ENCODE measurements around the gene WDR18.
"Not testable (repeated sequence)": the region's sequence is repeated elsewhere in the genome, so short reads cannot be mapped to it uniquely, and the experiment has no call there.

The WDR18 gene

DNA sequence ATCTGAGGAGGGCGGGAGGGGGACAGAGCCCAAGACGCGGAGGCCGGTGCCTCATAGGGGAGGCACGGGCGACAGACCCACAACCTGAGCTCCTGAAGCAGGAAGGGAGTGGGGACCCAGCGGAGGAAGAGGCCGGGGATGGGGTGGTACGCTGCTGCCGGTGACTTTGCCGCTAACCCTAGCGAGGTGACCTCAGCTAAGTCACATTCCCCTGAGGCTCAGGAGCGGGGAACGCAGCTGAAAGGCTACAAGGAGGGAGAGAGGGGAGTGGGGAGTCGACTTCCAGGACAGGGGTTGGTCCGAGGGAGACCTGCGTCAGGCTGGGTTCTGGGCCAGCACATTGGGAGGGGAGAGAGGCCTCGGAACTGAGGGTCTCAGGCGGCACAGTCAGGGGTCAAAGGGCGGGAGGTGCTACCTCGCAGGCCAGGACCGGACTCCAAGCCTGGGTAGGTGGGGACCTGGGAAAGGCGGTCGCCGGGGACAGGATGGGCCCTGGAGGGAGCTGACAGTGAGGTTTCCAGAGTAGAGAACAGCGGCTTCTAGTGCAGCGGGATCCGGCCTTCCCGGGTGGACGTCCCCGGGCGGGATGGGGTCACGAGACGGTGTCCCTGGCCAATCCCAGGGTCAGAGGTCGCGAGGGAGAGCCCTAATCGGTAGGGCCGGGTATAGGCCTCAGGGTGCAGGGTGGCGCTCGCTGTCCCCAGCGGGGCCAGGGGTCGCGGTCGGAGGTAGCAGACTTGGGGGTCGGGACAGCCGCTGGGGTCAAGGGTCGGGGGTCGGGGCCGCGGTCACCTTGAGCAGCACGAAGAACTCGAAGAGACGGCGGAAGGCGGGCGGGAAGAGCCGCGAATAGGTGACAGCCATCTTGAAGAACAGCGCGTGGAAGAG is 36.1 kb downstream of the WDR18 start:
- Histone ChIP-seq H3K27ac (ENCODE audit: low read depth, low read length) (peak overlapping the region; percentile 73), H3K9me3 (ENCODE audit: control insufficient read depth, insufficient read depth, low read depth, low read length) (no peaks in the 10 kb centered on the region), H3K9ac (ENCODE audit: low read length) (peak overlapping the region; percentile 91), H3K4me1 (ENCODE audit: control insufficient read depth, insufficient read depth, low read length) (peaks cover 40% of the 10 kb centered on the region), H3K27me3 (ENCODE audit: control insufficient read depth, insufficient read depth, low read length) (no peaks in the 10 kb centered on the region), H3K36me3 (ENCODE audit: control insufficient read depth, insufficient read depth, low read length) (no peaks in the 10 kb centered on the region), H3K4me3 (ENCODE audit: low read depth, low read length) (peak overlapping the region; percentile 95)

GRCh38 chr19:1020868-1021425 is 36.8 kb downstream of the WDR18 start, which contains the start of gene TMEM259:
Gene TMEM259, minus strand, starts transcription at chr19:1021123. Its CDS starts 127 bp downstream, at chr19:1020996.
- Histone ChIP-seq H3K27me3 (ENCODE audit: control insufficient read depth, insufficient read depth, low read length) (no peaks in the 10 kb centered on the region), H3K9ac (ENCODE audit: low read length) (peak within 1 kb of the TSS; percentile 91), H3K4me3 (ENCODE audit: low read depth, low read length) (peak within 1 kb of the TSS; percentile 95), H3K27ac (ENCODE audit: low read depth, low read length) (peak within 1 kb of the TSS; percentile 98), H3K9me3 (ENCODE audit: control insufficient read depth, insufficient read depth, low read depth, low read length) (no peaks in the 10 kb centered on the region), H3K4me1 (ENCODE audit: control insufficient read depth, insufficient read depth, low read length) (peaks cover 37% of the 10 kb centered on the region), H3K36me3 (ENCODE audit: control insufficient read depth, insufficient read depth, low read length) (no peaks in the 10 kb centered on the region)

DNA sequence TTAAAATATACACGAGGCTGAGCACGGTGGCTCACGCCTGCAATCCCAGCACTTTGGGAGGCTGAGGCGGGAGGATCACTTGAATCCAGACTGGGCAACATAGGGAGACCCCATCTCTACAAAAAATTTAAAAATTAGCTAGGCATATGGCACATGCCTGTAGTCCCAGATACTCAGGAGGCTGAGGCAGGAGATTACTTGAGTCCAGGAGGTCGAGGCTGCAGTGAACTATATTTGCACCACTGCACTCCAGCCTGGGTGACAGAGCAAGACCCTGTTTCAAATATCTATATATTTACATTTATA is 39.7 kb downstream of the WDR18 start:
- H3K9ac ChIP-seq (ENCODE audit: low read length); H3K27ac ChIP-seq (ENCODE audit: low read depth, low read length); H3K9me3 ChIP-seq (ENCODE audit: control insufficient read depth, insufficient read depth, low read depth, low read length); H3K27me3 ChIP-seq (ENCODE audit: control insufficient read depth, insufficient read depth, low read length); H3K4me3 ChIP-seq (ENCODE audit: low read depth, low read length); H3K36me3 ChIP-seq (ENCODE audit: control insufficient read depth, insufficient read depth, low read length): not testable (repeated sequence)
- peaks cover 13% of the 10 kb centered on the region for H3K4me1 ChIP-seq (ENCODE audit: control insufficient read depth, insufficient read depth, low read length)

- not testable (repeated sequence) for H3K4me3 ChIP-seq (ENCODE audit: low read depth, low read length); H3K9ac ChIP-seq (ENCODE audit: low read length); H3K4me1 ChIP-seq (ENCODE audit: control insufficient read depth, insufficient read depth, low read length); H3K9me3 ChIP-seq (ENCODE audit: control insufficient read depth, insufficient read depth, low read depth, low read length); H3K27me3 ChIP-seq (ENCODE audit: control insufficient read depth, insufficient read depth, low read length); H3K36me3 ChIP-seq (ENCODE audit: control insufficient read depth, insufficient read depth, low read length); H3K27ac ChIP-seq (ENCODE audit: low read depth, low read length)
Measured at GRCh38 chr19:1025080-1025479, 40.9 kb downstream of the WDR18 start.

GRCh38 chr19:1025960-1026782 is 42.0 kb downstream of the WDR18 start, which contains the start of gene CNN2:
Gene CNN2, plus strand, starts transcription at chr19:1026608. Its CDS starts 54 bp downstream, at chr19:1026662.
- Histone ChIP-seq H3K4me1 (ENCODE audit: control insufficient read depth, insufficient read depth, low read length) (peaks cover 3% of the 10 kb centered on the region; the same call in 1 of the 2 replicates), H3K4me3 (ENCODE audit: low read depth, low read length) (peak within 1 kb of the TSS; percentile 99), H3K27me3 (ENCODE audit: control insufficient read depth, insufficient read depth, low read length) (no peaks in the 10 kb centered on the region), H3K9me3 (ENCODE audit: control insufficient read depth, insufficient read depth, low read depth, low read length) (no peaks in the 10 kb centered on the region), H3K36me3 (ENCODE audit: control insufficient read depth, insufficient read depth, low read length) (peaks cover 14% of the 10 kb centered on the region), H3K27ac (ENCODE audit: low read depth, low read length) (peak within 1 kb of the TSS; percentile 100), H3K9ac (ENCODE audit: low read length) (peak within 1 kb of the TSS; percentile 100)

DNA sequence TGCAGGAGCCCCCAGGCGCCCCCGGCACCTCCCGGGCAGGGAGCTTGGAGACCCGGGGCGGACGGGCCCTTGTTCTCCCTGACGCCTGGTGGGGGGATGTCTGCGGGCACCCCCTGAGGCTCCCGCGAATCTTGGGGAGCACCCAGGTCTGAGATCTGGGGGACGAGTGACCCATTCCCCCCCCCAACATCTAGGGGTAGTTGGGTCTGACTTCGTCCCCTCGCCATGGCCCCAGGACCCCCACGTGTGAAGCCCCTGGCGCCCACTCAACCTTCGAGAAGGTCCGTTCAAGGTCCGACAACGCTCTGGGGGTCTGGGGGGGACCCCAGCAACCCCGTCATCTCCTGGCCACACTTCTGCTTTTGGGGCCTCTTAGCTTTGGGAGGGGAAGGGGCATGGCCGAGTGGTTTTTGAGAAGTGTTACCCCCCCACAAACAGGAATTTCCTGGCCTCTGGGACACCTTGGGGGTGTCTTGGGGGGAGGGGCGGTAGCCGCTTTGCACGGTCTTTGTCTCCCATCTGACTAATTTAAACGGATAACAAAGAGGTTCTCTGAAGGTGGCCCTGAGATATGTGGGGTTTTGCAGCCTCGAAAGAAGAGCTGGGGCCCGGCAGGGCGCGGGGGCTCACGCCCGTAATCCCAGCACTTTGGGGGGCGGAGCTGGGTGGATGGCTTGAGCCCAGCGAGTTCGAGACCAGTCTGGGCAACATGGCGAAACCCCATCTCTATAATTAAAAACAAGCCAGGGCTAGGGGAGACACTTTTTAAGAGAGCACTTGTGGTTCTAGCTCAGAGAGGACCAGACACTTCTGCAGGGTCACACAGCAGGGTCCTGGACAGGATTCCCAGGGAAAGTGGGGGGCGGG is 42.9 kb downstream of the WDR18 start:
- Histone ChIP-seq H3K9me3 (ENCODE audit: control insufficient read depth, insufficient read depth, low read depth, low read length) (no peaks in the 10 kb centered on the region), H3K27ac (ENCODE audit: low read depth, low read length) (peak overlapping the region; percentile 100), H3K4me3 (ENCODE audit: low read depth, low read length) (peak overlapping the region; percentile 99), H3K36me3 (ENCODE audit: control insufficient read depth, insufficient read depth, low read length) (peaks cover 19% of the 10 kb centered on the region), H3K9ac (ENCODE audit: low read length) (peak overlapping the region; percentile 100), H3K27me3 (ENCODE audit: control insufficient read depth, insufficient read depth, low read length) (no peaks in the 10 kb centered on the region), H3K4me1 (ENCODE audit: control insufficient read depth, insufficient read depth, low read length) (peaks cover 3% of the 10 kb centered on the region; the same call in 1 of the 2 replicates)

GRCh38 chr19:1027650-1028061 is 43.5 kb downstream of the WDR18 start:
- H3K36me3 ChIP-seq (ENCODE audit: control insufficient read depth, insufficient read depth, low read length): peaks cover 25% of the 10 kb centered on the region
- H3K4me1 ChIP-seq (ENCODE audit: control insufficient read depth, insufficient read depth, low read length): peaks cover 3% of the 10 kb centered on the region; the same call in 1 of the 2 replicates
- H3K9ac ChIP-seq (ENCODE audit: low read length): peak overlapping the region; percentile 100
- H3K9me3 ChIP-seq (ENCODE audit: control insufficient read depth, insufficient read depth, low read depth, low read length): no peaks in the 10 kb centered on the region
- peak overlapping the region; percentile 99 for H3K4me3 ChIP-seq (ENCODE audit: low read depth, low read length)
- H3K27ac ChIP-seq (ENCODE audit: low read depth, low read length): peak overlapping the region; percentile 100; the same call in 1 of the 2 replicates
- H3K27me3 ChIP-seq (ENCODE audit: control insufficient read depth, insufficient read depth, low read length): no peaks in the 10 kb centered on the region

DNA sequence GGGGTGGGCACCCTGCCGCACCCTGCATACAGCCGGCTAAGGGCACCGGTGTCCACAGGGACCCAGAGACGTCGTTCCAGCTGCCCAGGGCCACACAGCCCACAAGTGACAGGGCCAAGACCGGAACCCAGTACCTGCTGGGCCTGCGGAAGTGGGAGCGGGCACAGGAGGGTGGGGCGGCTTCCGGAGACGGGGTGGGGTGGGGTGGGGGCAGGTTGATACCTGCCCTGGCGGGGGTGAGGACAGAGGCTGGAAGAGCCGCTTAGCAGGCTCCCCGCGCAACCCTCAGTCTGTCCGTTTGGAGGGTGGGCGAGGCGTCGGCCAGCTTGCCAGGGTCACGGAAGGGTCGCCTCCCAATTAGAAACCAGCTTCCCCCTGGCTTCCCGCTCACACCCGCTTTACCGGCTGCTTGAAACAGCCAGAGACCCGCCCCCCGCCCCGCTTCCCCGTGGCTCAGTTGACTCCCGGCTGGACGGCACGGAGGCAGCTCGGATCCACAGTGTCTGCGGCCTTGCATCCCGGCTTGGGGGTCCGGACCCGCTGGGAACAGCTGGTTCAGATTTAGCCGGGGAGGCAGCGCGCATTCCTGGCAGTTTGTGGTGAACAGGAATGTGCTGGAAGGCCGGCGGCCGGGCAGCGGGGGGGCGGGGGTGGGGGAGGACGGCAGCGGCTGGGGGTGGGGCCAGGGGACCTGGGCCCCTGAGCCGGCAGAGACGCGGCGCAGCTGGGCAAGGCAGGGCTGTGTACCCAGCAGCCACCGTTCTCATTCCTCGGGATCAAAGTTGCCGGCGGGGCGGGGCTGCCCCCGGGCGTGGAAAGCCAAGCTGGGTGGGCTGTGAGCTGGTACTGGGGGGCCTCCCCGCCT is 44.1 kb downstream of the WDR18 start:
- Histone ChIP-seq H3K36me3 (ENCODE audit: control insufficient read depth, insufficient read depth, low read length) (peaks cover 31% of the 10 kb centered on the region), H3K4me3 (ENCODE audit: low read depth, low read length) (peak overlapping the region; percentile 99), H3K9me3 (ENCODE audit: control insufficient read depth, insufficient read depth, low read depth, low read length) (no peaks in the 10 kb centered on the region), H3K9ac (ENCODE audit: low read length) (peak overlapping the region; percentile 100), H3K4me1 (ENCODE audit: control insufficient read depth, insufficient read depth, low read length) (peaks cover 3% of the 10 kb centered on the region; the same call in 1 of the 2 replicates), H3K27ac (ENCODE audit: low read depth, low read length) (peak overlapping the region; percentile 100; the same call in 1 of the 2 replicates), H3K27me3 (ENCODE audit: control insufficient read depth, insufficient read depth, low read length) (no peaks in the 10 kb centered on the region)

DNA sequence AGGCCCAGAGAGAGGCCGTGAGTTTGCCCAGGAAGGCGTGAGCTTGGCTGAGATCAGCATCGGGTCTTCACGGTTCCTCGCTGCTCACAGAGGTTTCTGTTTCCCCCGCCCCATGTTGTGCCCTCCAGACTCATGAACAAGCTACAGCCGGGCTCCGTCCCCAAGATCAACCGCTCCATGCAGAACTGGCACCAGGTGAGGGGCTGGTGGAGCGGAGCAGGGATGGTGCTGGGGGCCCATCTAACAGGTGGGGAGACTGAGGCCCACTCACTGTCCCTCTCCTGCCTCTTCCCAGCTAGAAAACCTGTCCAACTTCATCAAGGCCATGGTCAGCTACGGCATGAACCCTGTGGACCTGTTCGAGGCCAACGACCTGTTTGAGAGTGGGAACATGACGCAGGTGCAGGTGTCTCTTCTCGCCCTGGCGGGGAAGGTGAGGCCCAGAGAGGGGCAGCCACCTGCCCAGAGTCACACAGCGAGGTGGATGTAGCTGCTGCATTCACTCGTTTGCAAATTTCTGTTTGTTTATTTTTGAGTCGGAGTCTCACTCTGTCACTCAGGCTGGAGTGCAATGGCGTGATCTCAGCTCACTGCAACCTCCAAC is 48.2 kb downstream of the WDR18 start:
- Histone ChIP-seq H3K4me3 (ENCODE audit: low read depth, low read length) (no peak overlapping the region), H3K27me3 (ENCODE audit: control insufficient read depth, insufficient read depth, low read length) (no peaks in the 10 kb centered on the region), H3K4me1 (ENCODE audit: control insufficient read depth, insufficient read depth, low read length) (no peaks in the 10 kb centered on the region; the same call in 1 of the 2 replicates), H3K9me3 (ENCODE audit: control insufficient read depth, insufficient read depth, low read depth, low read length) (no peaks in the 10 kb centered on the region), H3K9ac (ENCODE audit: low read length) (no peak overlapping the region), H3K36me3 (ENCODE audit: control insufficient read depth, insufficient read depth, low read length) (peaks cover 53% of the 10 kb centered on the region), H3K27ac (ENCODE audit: low read depth, low read length) (no peak overlapping the region)

All from HUES6 (cell line).